HG03342 (cell line): ENCODE measurements around the gene MYH9.

Source experiments
- ATAC-seq: cut with Tn5 transposase; IDR thresholded peaks from one replicate; pipeline ENCODE4 v1.9.1; 2021; ENCODE audit warnings: mild to moderate bottlenecking, moderate library complexity; ENCODE audit not compliant: unreplicated experiment

MYH9 gene

GRCh38 chr22:36351921-36352802 is 35.6 kb downstream of the MYH9 start:
- no peak for ATAC-seq

- no peak for ATAC-seq
Measured at GRCh38 chr22:36350751-36351594, 36.8 kb downstream of the MYH9 start.

GRCh38 chr22:36349726-36350125 is 38.0 kb downstream of the MYH9 start:
- no peak for ATAC-seq

- no peak for ATAC-seq
Measured at GRCh38 chr22:36348760-36349159, 39.0 kb downstream of the MYH9 start.

- ATAC-seq = no peak
Measured at GRCh38 chr22:36347094-36347493, 40.7 kb downstream of the MYH9 start.

- ATAC-seq = no peak
Measured at GRCh38 chr22:36344106-36344827, 43.5 kb downstream of the MYH9 start.

GRCh38 chr22:36343720-36344105 is 44.1 kb downstream of the MYH9 start:
- no peak for ATAC-seq

GRCh38 chr22:36343070-36343719 is 44.6 kb downstream of the MYH9 start:
- no peak for ATAC-seq

- ATAC-seq = no peak
Measured at GRCh38 chr22:36341640-36342041, 46.1 kb downstream of the MYH9 start.

GRCh38 chr22:36340621-36341020 is 47.1 kb downstream of the MYH9 start:
- no peak for ATAC-seq

- no peak for ATAC-seq
Measured at GRCh38 chr22:36339171-36340065, 48.3 kb downstream of the MYH9 start.

GRCh38 chr22:36337365-36338130 is 50.2 kb downstream of the MYH9 start:
- no peak for ATAC-seq

- no peak for ATAC-seq
Measured at GRCh38 chr22:36336246-36337182, 51.3 kb downstream of the MYH9 start.

- ATAC-seq = no peak
Measured at GRCh38 chr22:36335621-36336020, 52.1 kb downstream of the MYH9 start.

GRCh38 chr22:36334821-36335603 is 52.8 kb downstream of the MYH9 start:
- no peak for ATAC-seq

- ATAC-seq = no peak
Measured at GRCh38 chr22:36334081-36334820, 53.5 kb downstream of the MYH9 start.
